ENCODE data around the gene GPR87. TPM values are rescaled to one million over a fixed set of nuclear protein-coding genes. Genes with fewer than 3 reads are reported as not detected.
A peak's percentile ranks its signal among the peaks of the same experiment; 100 is the strongest.

GPR87 gene
- total RNA-seq, 1 donor = not detected

DNA sequence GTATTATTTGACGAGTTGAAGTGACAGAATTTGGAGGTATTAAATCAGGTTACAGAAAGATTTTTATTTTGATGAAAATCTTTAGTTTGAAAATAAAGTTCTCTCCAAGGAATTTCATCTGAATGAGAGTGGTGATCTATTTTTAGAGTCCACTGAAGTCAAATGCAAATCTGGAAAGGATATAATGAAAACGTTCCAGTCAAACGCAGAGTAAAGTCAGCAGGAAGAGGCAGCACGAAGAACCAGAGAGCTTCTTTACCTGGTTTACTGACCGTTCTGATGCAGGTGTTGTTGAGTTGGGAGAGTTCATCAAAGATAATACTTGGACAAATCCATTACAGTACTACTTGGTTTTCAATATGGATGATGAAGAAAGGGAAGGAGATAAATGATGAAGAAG is 47.0 kb downstream of the GPR87 start:
- no peaks in the 10 kb centered on the region for H3K36me3 ChIP-seq (ENCODE audit: insufficient read depth, low read length)
- H3K4me1 ChIP-seq (ENCODE audit: insufficient read depth, low read length) = no peaks in the 10 kb centered on the region
- H3K4me3 ChIP-seq (ENCODE audit: insufficient read depth, low read length) = no peak overlapping the region
- DNase-seq (ENCODE audit: insufficient read length, low spot score, missing footprints) = no peak
- no peak overlapping the region for H3K4me2 ChIP-seq (ENCODE audit: insufficient read depth, low read length)
- no peaks in the 10 kb centered on the region for H3K9me3 ChIP-seq (ENCODE audit: low read depth, low read length)
- no peak overlapping the region for H3K27ac ChIP-seq (ENCODE audit: low read depth, low read length)
- TF ChIP-seq, protein P1, sequence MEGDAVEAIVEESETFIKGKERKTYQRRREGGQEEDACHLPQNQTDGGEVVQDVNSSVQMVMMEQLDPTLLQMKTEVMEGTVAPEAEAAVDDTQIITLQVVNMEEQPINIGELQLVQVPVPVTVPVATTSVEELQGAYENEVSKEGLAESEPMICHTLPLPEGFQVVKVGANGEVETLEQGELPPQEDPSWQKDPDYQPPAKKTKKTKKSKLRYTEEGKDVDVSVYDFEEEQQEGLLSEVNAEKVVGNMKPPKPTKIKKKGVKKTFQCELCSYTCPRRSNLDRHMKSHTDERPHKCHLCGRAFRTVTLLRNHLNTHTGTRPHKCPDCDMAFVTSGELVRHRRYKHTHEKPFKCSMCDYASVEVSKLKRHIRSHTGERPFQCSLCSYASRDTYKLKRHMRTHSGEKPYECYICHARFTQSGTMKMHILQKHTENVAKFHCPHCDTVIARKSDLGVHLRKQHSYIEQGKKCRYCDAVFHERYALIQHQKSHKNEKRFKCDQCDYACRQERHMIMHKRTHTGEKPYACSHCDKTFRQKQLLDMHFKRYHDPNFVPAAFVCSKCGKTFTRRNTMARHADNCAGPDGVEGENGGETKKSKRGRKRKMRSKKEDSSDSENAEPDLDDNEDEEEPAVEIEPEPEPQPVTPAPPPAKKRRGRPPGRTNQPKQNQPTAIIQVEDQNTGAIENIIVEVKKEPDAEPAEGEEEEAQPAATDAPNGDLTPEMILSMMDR (IDR thresholded peaks at IDR 0.05; ENCODE audit: extremely low read depth, low read depth, low read length) = no peak
- H3K79me2 ChIP-seq (ENCODE audit: insufficient read depth, low read length) = no peaks in the 10 kb centered on the region
- H2AFZ ChIP-seq (ENCODE audit: low read length) = peak overlapping the region; percentile 5
- H4K20me1 ChIP-seq (ENCODE audit: insufficient read depth, low read length) = no peaks in the 10 kb centered on the region
- peaks cover 15% of the 10 kb centered on the region for H3K27me3 ChIP-seq (ENCODE audit: insufficient read depth, low read length)

GRCh38 chr3:151268267-151269235 is 48.1 kb downstream of the GPR87 start:
- no peaks in the 10 kb centered on the region for H3K36me3 ChIP-seq (ENCODE audit: insufficient read depth, low read length)
- H3K27me3 ChIP-seq (ENCODE audit: insufficient read depth, low read length) = peaks cover 15% of the 10 kb centered on the region
- H2AFZ ChIP-seq (ENCODE audit: low read length) = no peak overlapping the region
- no peak overlapping the region for H3K27ac ChIP-seq (ENCODE audit: low read depth, low read length)
- TF ChIP-seq, protein P1 (IDR thresholded peaks at IDR 0.05; ENCODE audit: extremely low read depth, low read depth, low read length) = no peak
- no peaks in the 10 kb centered on the region for H3K4me1 ChIP-seq (ENCODE audit: insufficient read depth, low read length)
- no peak overlapping the region for H3K4me3 ChIP-seq (ENCODE audit: insufficient read depth, low read length)
- no peaks in the 10 kb centered on the region for H4K20me1 ChIP-seq (ENCODE audit: insufficient read depth, low read length)
- H3K4me2 ChIP-seq (ENCODE audit: insufficient read depth, low read length) = no peak overlapping the region
- H3K9me3 ChIP-seq (ENCODE audit: low read depth, low read length) = no peaks in the 10 kb centered on the region
- peak; percentile 66 for DNase-seq (ENCODE audit: insufficient read length, low spot score, missing footprints)
- H3K79me2 ChIP-seq (ENCODE audit: insufficient read depth, low read length) = no peaks in the 10 kb centered on the region

DNA sequence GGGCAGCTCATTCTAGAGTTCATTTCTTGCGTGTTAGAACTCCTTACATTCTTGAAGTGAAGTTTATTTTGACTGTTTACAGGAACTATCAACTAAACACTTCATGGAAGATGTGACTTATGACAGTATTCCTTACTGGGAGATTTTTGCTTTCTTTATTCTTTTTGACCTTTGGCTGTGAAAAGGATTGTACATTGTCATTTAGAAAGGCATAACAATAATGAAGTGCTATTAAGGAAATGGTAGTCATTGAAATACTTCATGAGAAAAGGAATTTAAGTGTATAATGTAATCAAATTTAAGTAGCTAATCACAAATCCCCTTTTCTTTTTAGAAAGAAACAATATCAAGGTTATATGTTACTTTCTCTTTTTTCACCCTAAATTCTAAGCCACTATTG is 49.6 kb downstream of the GPR87 start:
- peaks cover 8% of the 10 kb centered on the region for H3K27me3 ChIP-seq (ENCODE audit: insufficient read depth, low read length)
- no peaks in the 10 kb centered on the region for H4K20me1 ChIP-seq (ENCODE audit: insufficient read depth, low read length)
- no peak for DNase-seq (ENCODE audit: insufficient read length, low spot score, missing footprints)
- H3K4me1 ChIP-seq (ENCODE audit: insufficient read depth, low read length) = no peaks in the 10 kb centered on the region
- H3K9me3 ChIP-seq (ENCODE audit: low read depth, low read length) = no peaks in the 10 kb centered on the region
- TF ChIP-seq, protein P1 (IDR thresholded peaks at IDR 0.05; ENCODE audit: extremely low read depth, low read depth, low read length) = no peak
- H3K36me3 ChIP-seq (ENCODE audit: insufficient read depth, low read length) = no peaks in the 10 kb centered on the region
- H3K79me2 ChIP-seq (ENCODE audit: insufficient read depth, low read length) = no peaks in the 10 kb centered on the region
- no peak overlapping the region for H3K4me2 ChIP-seq (ENCODE audit: insufficient read depth, low read length)
- no peak overlapping the region for H2AFZ ChIP-seq (ENCODE audit: low read length)
- H3K4me3 ChIP-seq (ENCODE audit: insufficient read depth, low read length) = no peak overlapping the region
- H3K27ac ChIP-seq (ENCODE audit: low read depth, low read length) = no peak overlapping the region

GRCh38 chr3:151265866-151266265 is 50.8 kb downstream of the GPR87 start:
- Histone ChIP-seq H2AFZ (ENCODE audit: low read length) (no peak overlapping the region), H3K27me3 (ENCODE audit: insufficient read depth, low read length) (peaks cover 6% of the 10 kb centered on the region), H4K20me1 (ENCODE audit: insufficient read depth, low read length) (no peaks in the 10 kb centered on the region), H3K79me2 (ENCODE audit: insufficient read depth, low read length) (no peaks in the 10 kb centered on the region), H3K9me3 (ENCODE audit: low read depth, low read length) (no peaks in the 10 kb centered on the region), H3K4me3 (ENCODE audit: insufficient read depth, low read length) (no peak overlapping the region), H3K4me2 (ENCODE audit: insufficient read depth, low read length) (no peak overlapping the region), H3K36me3 (ENCODE audit: insufficient read depth, low read length) (no peaks in the 10 kb centered on the region), H3K27ac (ENCODE audit: low read depth, low read length) (no peak overlapping the region), H3K4me1 (ENCODE audit: insufficient read depth, low read length) (no peaks in the 10 kb centered on the region)
- TF ChIP-seq, protein P1 (IDR thresholded peaks at IDR 0.05; ENCODE audit: extremely low read depth, low read depth, low read length) = no peak
- DNase-seq (ENCODE audit: insufficient read length, low spot score, missing footprints) = no peak
